Tibial artery (tissue), 4 donors: ENCODE measurements around the gene HDAC4.

Source experiments
- DNase-seq, 2 donors: peaks; one replicate each; pipeline ENCODE4 v3.0.0-alpha.2; 2019
- H3K27ac ChIP-seq, 2 donors: fragments of 200-600 bp; sonication (generic) in 1 of 2; 1 replicate in 1 of 2; 2 replicates in 1 of 2; pipeline ENCODE4 v1.5.1; 2018 to 2019; ENCODE audit warnings: mild to moderate bottlenecking in 1 of 2
- H3K27me3 ChIP-seq, 2 donors: fragments of 200-600 bp; sonication (generic) in 1 of 2; one replicate each; pipeline versions ENCODE4 v1.5.1 to v1.6.0; 2016 to 2019
- H3K36me3 ChIP-seq, 3 donors: fragments of 200-600 bp; sonication (generic) in 2 of 3; one replicate each; pipeline ENCODE4 v1.5.1; 2016 to 2019; ENCODE audit warnings: mild to moderate bottlenecking in 2 of 3
- H3K4me1 ChIP-seq, 4 donors: fragments of 200-600 bp; sonication (generic) in 2 of 4; 1 replicate in 3 of 4; 2 replicates in 1 of 4; pipeline ENCODE4 v1.5.1; 2016 to 2019
- H3K4me3 ChIP-seq, 2 donors: fragments of 200-600 bp; sonication (generic) in 1 of 2; 1 replicate in 1 of 2; 2 replicates in 1 of 2; pipeline ENCODE4 v1.5.1; 2018 to 2019; ENCODE audit warnings: mild to moderate bottlenecking in 2 of 2
- H3K9me3 ChIP-seq, 3 donors: fragments of 200-600 bp; sonication (generic) in 1 of 3; one replicate each; pipeline ENCODE4 v1.5.1; 2016 to 2019
- CTCF ChIP-seq, 2 experiments: fragments of 200-600 bp in 1 of 2; fragments of 450-650 bp in 1 of 2; IDR thresholded peaks; one replicate each; pipeline ENCODE4 v1.5.1; 2017 to 2019; ENCODE audit warnings: antibody characterized with exemption in 2 of 2, mild to moderate bottlenecking in 1 of 2, moderate library complexity in 1 of 2
- intact Hi-C: fragments of 100-400 bp; cut with DNase I; formaldehyde crosslinking; loops from one replicate; pipeline ENCODE4 v1.15.0; 2023; ENCODE audit warnings: low total_unique reads

HDAC4 gene

GRCh38 chr2:239366740-239367139 is 34.1 kb downstream of the HDAC4 start:
- no peak overlapping the region for H3K4me3 ChIP-seq
- peaks cover 0 to 18% (median 0%) of the 10 kb centered on the region in 3 donors for H3K36me3 ChIP-seq
- no peak overlapping the region for H3K27ac ChIP-seq
- no peak for TF ChIP-seq CTCF (IDR thresholded peaks at IDR 0.05)
- no peak for DNase-seq
- no peaks in the 10 kb centered on the region for H3K27me3 ChIP-seq
- H3K9me3 ChIP-seq, result no peaks in the 10 kb centered on the region
- intact Hi-C loops, result no loop called here
- H3K4me1 ChIP-seq, result no peaks in the 10 kb centered on the region

- TF ChIP-seq CTCF (IDR thresholded peaks at IDR 0.05), result no peak
- Histone ChIP-seq H3K9me3 (no peaks in the 10 kb centered on the region), H3K4me3 (no peak overlapping the region), H3K36me3 (peaks cover 0 to 17% (median 0%) of the 10 kb centered on the region in 3 donors), H3K27me3 (no peaks in the 10 kb centered on the region), H3K4me1 (no peaks in the 10 kb centered on the region), H3K27ac (no peak overlapping the region)
- intact Hi-C loops, result no loop called here
- DNase-seq, result no peak
These were observed 34.9 kb downstream of the HDAC4 start for GRCh38 chr2:239365782-239366435.

GRCh38 chr2:239365071-239365781 is 35.6 kb downstream of the HDAC4 start:
- Histone ChIP-seq H3K4me3 (no peak overlapping the region), H3K4me1 (no peaks in the 10 kb centered on the region), H3K27ac (no peak overlapping the region), H3K9me3 (no peaks in the 10 kb centered on the region), H3K36me3 (peaks cover 0 to 10% (median 0%) of the 10 kb centered on the region in 3 donors), H3K27me3 (no peaks in the 10 kb centered on the region)
- no peak for TF ChIP-seq CTCF (IDR thresholded peaks at IDR 0.05)
- no peak for DNase-seq
- intact Hi-C loops, result no loop called here

GRCh38 chr2:239363946-239364637 is 36.7 kb downstream of the HDAC4 start:
- no peak overlapping the region for H3K27ac ChIP-seq
- no peak for DNase-seq
- no peaks in the 10 kb centered on the region for H3K27me3 ChIP-seq

GRCh38 chr2:239362507-239362906 is 38.3 kb downstream of the HDAC4 start:
- Histone ChIP-seq H3K4me1 (no peaks in the 10 kb centered on the region), H3K27ac (no peak overlapping the region), H3K36me3 (no peaks in the 10 kb centered on the region), H3K4me3 (no peak overlapping the region), H3K27me3 (no peaks in the 10 kb centered on the region), H3K9me3 (no peaks in the 10 kb centered on the region)
- TF ChIP-seq CTCF (IDR thresholded peaks at IDR 0.05), result no peak
- intact Hi-C loops, result no loop called here
- DNase-seq, result no peak

More at GRCh38 chr2:239363946-239364637, 36.7 kb downstream of the HDAC4 start:
- intact Hi-C loops, result no loop called here
- no peaks in the 10 kb centered on the region for H3K4me1 ChIP-seq
- no peak for TF ChIP-seq CTCF (IDR thresholded peaks at IDR 0.05)
- H3K36me3 ChIP-seq, result peaks cover 0 to 3% (median 0%) of the 10 kb centered on the region in 3 donors
- no peak overlapping the region for H3K4me3 ChIP-seq
- H3K9me3 ChIP-seq, result no peaks in the 10 kb centered on the region
